NCI-H1092 treated with DMSO at 0.1 percent for 48 hours (cell line): ENCODE measurements around the gene INPP4A.

Experiments
- DNase-seq: peaks from one replicate; lab custom pipeline; 2025; lab: John Stamatoyannopoulos, UW

Gene INPP4A

DNA sequence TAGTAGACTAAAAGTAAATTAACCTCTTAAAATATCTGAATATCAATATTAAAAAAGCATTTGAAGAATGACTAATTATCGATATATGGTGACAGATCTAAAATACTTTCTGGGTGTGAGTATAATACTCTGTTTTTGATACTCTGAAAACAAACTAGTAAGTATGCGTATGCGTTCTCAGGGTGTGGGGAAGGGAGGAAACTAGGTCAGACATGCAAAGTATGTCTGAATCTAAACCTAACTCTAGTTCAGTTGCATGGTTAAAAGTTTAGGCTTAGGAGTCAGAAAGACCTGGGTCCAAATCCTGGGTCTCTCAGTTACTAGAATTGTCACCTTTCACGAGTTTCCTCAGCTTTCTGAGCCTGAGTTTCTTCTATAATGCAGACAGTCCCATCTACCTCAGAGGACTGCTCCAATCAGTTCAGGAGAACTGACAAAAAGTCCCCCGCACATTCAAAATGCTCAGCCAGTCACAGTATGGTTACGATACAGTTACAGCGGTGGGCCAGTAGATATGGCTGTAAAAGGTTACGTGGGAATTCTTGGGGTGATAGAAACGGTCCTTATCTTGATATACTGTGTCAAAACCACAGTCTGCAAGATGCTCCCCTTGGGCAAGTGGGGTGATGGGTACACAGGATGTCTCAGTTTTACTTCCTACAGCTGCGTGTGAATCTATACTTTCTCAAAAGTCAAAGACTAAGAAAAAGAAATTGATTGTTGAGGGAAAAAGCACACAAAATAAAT lies 192.9 kb downstream of the INPP4A start:
- no peak for DNase-seq

DNA sequence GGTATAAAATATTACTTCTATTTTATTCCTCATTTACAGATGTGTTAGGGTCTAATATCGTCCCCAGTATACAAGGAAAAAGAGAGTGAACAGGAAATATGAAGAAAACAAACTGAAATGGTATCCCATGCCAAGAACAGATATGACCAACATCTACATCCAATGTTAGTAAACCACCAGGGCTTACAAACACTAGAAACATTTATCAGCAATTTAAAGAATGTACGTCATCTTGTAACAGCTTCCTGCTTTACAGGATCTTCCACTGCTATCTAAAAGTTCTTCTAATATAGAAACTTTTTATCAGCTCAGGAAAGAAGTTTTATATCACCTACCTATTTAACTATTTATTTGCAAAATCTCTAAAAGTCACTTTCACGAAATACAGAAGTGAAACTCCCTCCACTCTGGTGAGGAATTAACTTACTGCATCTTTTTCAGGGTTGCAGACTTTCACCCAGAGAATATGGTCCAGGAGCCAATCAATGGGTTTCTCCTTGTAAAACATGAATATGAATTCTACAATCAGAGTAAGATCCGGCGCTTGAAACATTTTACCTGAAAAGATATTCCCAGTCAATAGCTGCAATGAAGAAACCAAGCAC lies 198.9 kb downstream of the INPP4A start:
- no peak for DNase-seq
